HFFc6 (cell line): ENCODE data around the gene APOBEC3H. TPM values are rescaled to one million over a fixed set of nuclear protein-coding genes. Genes with fewer than 3 reads are reported as not detected.
"Not testable (repeated sequence)": the region's sequence is repeated elsewhere in the genome, so short reads cannot be mapped to it uniquely, and the experiment has no call there.

Experiments used
- DNase-seq: peaks from one replicate; pipeline ENCODE4 v3.0.0-alpha.2; 2018
- H3K27ac Mint-ChIP-seq: 2 replicates; pipeline ENCODE4 v1.8.0; 2020; ENCODE audit warnings: mild to moderate bottlenecking, mixed read lengths
- H3K27me3 Mint-ChIP-seq: 2 replicates; pipeline ENCODE4 v1.8.0; 2021; ENCODE audit warnings: mild to moderate bottlenecking, moderate library complexity, mixed read lengths; ENCODE audit not compliant: insufficient read depth
- H3K36me3 Mint-ChIP-seq: 2 replicates; pipeline ENCODE4 v1.8.0; 2021; ENCODE audit warnings: low read depth, mixed read lengths
- H3K4me1 Mint-ChIP-seq: 2 replicates; pipeline ENCODE4 v1.8.0; 2020; ENCODE audit warnings: low read depth, mixed read lengths
- H3K4me3 Mint-ChIP-seq: 2 replicates; pipeline ENCODE4 v1.8.0; 2020; ENCODE audit warnings: mild to moderate bottlenecking, moderate library complexity, mixed read lengths
- H3K9me3 Mint-ChIP-seq: 2 replicates; pipeline ENCODE4 v1.8.0; 2020; ENCODE audit warnings: mild to moderate bottlenecking, mixed read lengths
- long read RNA-seq: library from polyadenylated mRNA; unstranded; transcript quantifications from one replicate; pipeline ENCODE4 v2.0.0, GENCODE V29; 2019
- total RNA-seq, 6 experiments: library from RNA; stranded (reverse); fragmentation: NEBNext Ultra II Directional; extraction: Animal tissue kit (Norgen Biotek cat#: 25700); gene quantifications; 2 replicates in 1 of 6; 3 replicates in 5 of 6; pipeline ENCODE4 v1.2.3, GENCODE V29; 2021
- TF ChIP-seq, protein P1 (sequence below): fragments of 200-600 bp; sonication (generic); IDR thresholded peaks from 2 replicates; pipeline ENCODE4 v1.5.0; 2021; ENCODE audit warnings: antibody characterized with exemption, mild to moderate bottlenecking

Gene APOBEC3H
- under 1 TPM in 2 of 6 experiments, not detected in 4; 0.33 to 0.37 TPM for total RNA-seq
- long read RNA-seq = 0 reads

DNA sequence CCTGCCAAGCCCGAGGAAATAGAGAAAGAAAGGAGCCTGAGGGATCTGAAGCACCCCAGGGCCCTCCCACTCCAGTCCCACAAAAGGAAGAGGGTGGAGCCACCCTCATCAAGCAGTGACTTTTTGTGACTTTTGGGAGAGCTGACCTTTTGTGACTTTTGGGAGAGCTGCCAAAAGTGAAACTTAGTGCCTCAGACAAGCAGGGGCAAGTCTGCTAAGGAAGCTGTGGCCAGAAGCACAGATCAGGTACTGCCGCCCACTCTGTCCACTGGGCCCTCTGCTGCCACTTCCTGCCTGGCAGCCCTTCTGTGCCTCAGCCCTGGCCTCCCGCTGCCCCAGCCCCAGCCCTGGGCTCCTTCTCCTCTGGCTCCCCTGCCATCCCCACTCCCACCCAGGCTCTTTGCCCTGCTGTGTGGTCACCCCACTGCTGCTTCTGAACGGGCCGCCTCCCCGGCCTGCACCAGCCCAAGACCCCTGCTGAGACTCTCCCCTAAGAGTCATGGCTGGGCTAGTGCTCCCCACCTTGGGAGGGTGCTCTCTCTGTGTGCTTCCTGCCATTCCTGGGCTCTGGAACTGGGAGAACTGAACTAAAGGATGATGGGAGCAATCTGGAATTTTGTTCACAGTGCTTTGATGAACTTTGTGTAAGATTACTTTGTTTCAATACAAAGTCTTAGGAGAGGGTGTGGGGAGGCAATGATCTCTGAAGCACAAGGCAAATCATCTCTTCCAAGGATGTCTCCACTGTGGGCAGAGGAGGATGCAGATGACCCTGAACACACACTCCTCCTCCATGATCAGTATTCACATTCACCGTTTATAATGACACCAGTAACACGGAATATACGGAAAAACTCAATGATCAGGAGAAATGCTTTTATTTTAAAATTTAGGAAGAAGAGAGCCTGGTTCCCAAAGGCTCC lies at the start of gene APOBEC3H:
APOBEC3H (plus strand) TSS at position 147 of the 923 bp plus-strand sequence. CDS start 3,035 bp downstream, outside the sequence.
- TF ChIP-seq, protein P1, sequence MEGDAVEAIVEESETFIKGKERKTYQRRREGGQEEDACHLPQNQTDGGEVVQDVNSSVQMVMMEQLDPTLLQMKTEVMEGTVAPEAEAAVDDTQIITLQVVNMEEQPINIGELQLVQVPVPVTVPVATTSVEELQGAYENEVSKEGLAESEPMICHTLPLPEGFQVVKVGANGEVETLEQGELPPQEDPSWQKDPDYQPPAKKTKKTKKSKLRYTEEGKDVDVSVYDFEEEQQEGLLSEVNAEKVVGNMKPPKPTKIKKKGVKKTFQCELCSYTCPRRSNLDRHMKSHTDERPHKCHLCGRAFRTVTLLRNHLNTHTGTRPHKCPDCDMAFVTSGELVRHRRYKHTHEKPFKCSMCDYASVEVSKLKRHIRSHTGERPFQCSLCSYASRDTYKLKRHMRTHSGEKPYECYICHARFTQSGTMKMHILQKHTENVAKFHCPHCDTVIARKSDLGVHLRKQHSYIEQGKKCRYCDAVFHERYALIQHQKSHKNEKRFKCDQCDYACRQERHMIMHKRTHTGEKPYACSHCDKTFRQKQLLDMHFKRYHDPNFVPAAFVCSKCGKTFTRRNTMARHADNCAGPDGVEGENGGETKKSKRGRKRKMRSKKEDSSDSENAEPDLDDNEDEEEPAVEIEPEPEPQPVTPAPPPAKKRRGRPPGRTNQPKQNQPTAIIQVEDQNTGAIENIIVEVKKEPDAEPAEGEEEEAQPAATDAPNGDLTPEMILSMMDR = no peak
- Mint-ChIP-seq H3K27me3 (peaks cover 29% of the 10 kb centered on the region), H3K4me1 (peaks cover 7% of the 10 kb centered on the region), H3K27ac (peak within 1 kb of the TSS; percentile 67; the same call in 1 of the 2 replicates), H3K4me3 (no peak within 1 kb of the TSS), H3K36me3 (no peaks in the 10 kb centered on the region), H3K9me3 (no peaks in the 10 kb centered on the region)
- DNase-seq = no peak

DNA sequence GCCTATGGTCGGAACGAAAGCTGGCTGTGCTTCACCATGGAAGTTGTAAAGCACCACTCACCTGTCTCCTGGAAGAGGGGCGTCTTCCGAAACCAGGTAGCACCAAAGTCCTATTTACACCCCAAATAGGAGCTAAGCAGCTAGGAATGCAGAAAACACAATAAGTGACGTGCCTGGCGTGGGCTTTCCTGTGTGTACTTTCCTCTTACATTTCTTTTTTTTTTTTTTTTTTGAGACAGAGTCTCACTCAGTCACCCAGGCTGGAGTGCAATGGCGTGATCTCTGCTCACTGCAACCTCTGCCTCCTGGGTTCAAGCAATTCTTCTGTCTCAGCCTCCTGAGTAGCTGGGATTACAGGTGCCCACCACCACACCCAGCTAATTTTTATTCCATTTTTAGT lies 47.6 kb upstream of the APOBEC3H start:
- H3K36me3 Mint-ChIP-seq, H3K27ac Mint-ChIP-seq, H3K27me3 Mint-ChIP-seq: not testable (repeated sequence)

DNA sequence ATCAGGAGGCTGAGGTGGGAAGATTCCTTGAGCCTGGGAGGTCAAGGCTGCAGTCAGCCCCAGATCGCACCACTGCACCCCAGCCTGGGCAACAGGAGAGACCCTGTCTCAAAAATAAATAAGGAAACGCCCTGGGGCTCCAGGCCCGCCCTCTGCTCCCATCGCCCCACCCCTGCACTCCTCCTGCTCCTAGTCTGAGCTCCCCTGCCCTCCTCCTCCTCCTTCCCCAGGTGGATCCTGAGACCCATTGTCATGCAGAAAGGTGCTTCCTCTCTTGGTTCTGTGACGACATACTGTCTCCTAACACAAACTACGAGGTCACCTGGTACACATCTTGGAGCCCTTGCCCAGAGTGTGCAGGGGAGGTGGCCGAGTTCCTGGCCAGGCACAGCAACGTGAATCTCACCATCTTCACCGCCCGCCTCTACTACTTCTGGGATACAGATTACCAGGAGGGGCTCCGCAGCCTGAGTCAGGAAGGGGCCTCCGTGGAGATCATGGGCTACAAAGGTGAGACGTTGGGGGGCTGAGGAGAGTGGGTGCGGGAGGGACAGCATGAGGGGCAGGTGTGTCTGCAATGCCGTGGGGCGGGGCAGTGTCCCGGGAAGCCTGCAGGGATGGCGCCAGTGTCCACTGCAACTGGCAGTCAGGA lies 45.1 kb upstream of the APOBEC3H start:
- not testable (repeated sequence) for H3K4me3 Mint-ChIP-seq, H3K4me1 Mint-ChIP-seq, H3K27ac Mint-ChIP-seq, H3K9me3 Mint-ChIP-seq, H3K36me3 Mint-ChIP-seq, DNase-seq
- peaks cover 18% of the 10 kb centered on the region for H3K27me3 Mint-ChIP-seq

More for the DNA sequence above, 47.6 kb upstream of the APOBEC3H start:
- H3K4me1 Mint-ChIP-seq, DNase-seq, H3K9me3 Mint-ChIP-seq, H3K4me3 Mint-ChIP-seq: not testable (repeated sequence)

DNA sequence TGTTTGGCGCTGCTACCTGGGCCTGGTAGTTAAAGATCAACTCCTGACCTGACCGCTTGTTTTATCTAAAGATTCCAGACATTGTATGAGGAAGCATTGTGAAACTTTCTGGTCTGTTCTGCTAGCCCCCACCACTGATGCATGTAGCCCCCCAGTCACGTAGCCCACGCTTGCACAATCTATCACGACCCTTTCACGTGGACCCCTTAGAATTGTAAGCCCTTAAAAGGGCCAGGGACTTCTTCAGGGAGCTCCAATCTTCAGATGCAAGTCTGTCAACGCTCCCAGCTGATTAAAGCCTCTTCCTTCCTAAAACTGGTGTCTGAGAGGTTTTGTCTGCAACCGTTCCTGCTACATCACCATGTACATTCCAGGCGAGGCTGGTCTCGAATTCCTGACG lies 41.4 kb upstream of the APOBEC3H start:
- no peak overlapping the region for H3K4me3 Mint-ChIP-seq
- H3K27ac Mint-ChIP-seq = no peak overlapping the region
- DNase-seq = no peak
- TF ChIP-seq, protein P1 = no peak
- H3K27me3 Mint-ChIP-seq = peaks cover 18% of the 10 kb centered on the region
- H3K36me3 Mint-ChIP-seq = 0 out of 2 replicates have a peak, but pooled peaks cover 4% of the 10 kb centered on the region
- no peaks in the 10 kb centered on the region; the same call in none of the 2 replicates for H3K9me3 Mint-ChIP-seq
- H3K4me1 Mint-ChIP-seq = no peaks in the 10 kb centered on the region

DNA sequence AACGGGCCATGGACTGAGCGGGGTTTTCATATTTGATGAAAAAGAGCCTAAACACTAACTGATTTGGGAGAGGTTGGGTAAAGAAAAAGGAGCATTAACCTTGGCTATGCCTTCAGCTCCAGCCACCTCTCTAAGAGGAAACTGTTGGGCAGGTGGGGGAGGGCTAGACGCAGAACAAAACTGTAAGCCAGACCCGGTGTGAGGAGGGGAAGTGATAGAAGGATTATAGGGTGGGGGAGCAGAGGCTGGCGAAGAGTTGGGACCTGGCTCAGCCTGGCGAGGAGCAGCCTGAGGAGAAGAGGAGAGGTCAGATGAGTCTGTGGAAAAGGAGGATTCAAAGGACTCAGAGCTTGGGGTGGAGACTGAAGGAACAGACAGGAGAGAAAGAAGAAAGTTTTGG lies 35.8 kb upstream of the APOBEC3H start:
- not testable (repeated sequence) for H3K27ac Mint-ChIP-seq, H3K9me3 Mint-ChIP-seq, H3K4me1 Mint-ChIP-seq, H3K36me3 Mint-ChIP-seq, H3K4me3 Mint-ChIP-seq, DNase-seq, H3K27me3 Mint-ChIP-seq

DNA sequence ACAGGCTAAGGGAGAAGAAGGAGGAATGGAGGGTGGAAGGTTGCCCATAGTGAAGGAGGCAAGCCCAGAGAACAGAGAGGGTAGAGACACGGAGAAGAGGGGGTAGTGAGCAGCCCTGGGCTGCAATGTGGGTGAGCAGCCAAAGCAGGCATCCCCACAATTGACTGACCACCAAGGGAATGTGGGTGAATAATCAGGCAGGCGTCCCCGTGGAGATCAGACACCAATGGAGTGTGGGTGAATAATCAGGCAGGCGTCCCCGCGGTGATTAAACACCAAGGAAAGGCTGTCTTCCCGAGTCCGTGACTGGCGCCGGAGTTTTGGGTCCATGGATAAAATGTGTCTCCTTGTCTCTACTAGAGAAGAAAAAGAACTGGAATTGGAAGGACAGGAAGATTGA lies 35.1 kb upstream of the APOBEC3H start:
- not testable (repeated sequence) for H3K27ac Mint-ChIP-seq, H3K27me3 Mint-ChIP-seq, H3K4me1 Mint-ChIP-seq, H3K4me3 Mint-ChIP-seq, H3K36me3 Mint-ChIP-seq, DNase-seq, H3K9me3 Mint-ChIP-seq

DNA sequence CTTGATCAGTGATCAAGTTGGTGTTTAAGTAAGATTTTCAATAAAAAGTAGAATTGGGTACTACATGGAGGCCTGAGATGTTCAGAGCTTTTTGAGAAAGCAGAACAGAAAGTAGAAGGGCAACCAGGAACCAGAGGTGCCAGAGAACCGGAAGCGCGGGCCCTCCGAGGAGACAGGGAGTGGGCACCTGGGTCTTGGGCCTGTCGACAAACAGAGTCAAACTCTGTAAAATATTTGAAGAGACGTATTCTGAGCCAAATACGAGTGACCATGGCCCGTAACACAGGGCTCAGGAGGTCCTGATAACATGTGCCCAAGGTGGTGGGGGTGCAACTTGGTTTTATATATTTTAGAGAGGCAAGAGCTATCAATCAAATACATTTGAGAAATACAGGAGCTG lies 33.1 kb upstream of the APOBEC3H start:
- DNase-seq, H3K36me3 Mint-ChIP-seq, H3K9me3 Mint-ChIP-seq, H3K27ac Mint-ChIP-seq, H3K4me1 Mint-ChIP-seq, H3K4me3 Mint-ChIP-seq, H3K27me3 Mint-ChIP-seq: not testable (repeated sequence)

DNA sequence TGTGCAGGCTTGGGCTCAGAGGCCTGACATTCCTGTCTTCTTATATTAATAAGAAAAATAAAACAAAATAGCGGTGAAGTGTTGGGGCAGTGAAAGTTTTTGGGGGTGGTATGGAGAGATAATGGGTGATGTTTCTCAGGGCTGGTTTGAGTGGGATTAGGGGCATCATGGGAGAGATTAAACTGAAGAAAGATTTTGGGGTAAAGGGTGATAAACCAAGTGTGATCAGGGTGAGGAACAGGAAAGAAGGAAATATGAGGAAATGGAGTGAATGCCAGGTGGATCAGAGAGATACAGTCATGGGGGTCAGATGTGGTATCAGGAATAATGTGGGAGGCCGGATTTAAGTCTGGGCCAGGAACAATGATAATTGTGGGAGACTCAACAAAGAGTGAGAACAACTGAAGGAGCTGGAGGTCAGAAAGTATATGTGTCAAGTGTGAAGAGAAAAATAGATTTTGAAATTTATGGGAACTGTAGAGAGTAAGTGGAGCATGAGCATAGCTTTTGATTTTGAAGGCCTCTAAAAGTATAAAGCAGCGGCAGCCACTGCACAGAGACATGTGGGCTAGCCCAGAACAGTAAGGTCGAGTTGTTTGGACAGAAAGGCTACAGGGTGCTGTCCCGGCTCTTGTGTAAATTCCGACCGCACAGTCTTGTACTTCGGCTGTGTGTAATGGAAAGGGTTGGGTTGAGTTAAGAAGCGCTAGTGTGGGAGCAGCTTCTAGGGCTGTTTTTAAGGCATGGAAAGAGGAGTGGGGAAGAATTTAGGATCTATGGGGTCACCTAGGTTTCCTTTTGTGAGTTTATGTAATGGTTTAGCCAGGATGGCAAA lies 30.4 kb upstream of the APOBEC3H start:
- not testable (repeated sequence) for H3K4me3 Mint-ChIP-seq, H3K9me3 Mint-ChIP-seq, H3K4me1 Mint-ChIP-seq, H3K27ac Mint-ChIP-seq, DNase-seq, H3K36me3 Mint-ChIP-seq
- peaks cover 21% of the 10 kb centered on the region for H3K27me3 Mint-ChIP-seq
